NCI-H1105 treated with DMSO at 0.1 percent for 48 hours (cell line): ENCODE results near the gene SCP2.

ENCODE experiments used
- DNase-seq: peaks from one replicate; lab custom pipeline; 2025; lab: John Stamatoyannopoulos, UW

The SCP2 gene

DNA sequence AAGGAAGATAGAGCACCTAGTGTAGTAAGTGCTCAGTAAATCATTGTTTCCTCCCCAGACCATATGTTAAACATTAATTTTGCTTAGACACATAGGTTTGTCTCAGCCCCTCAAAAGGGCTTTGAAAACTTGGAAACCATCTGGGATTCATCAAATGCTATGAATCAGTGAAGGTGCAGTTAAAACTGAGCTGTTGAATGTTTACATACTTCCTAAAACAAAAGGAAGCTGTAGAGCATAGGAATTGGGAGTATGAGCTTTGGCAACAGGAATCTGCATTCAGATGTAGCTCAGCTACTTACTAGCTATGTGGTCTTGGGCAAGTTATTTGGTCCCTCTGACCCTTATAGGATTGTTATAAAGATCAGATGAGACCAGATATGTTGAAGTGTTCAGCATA is 116.2 kb downstream of the SCP2 start:
- DNase-seq, result no peak

DNA sequence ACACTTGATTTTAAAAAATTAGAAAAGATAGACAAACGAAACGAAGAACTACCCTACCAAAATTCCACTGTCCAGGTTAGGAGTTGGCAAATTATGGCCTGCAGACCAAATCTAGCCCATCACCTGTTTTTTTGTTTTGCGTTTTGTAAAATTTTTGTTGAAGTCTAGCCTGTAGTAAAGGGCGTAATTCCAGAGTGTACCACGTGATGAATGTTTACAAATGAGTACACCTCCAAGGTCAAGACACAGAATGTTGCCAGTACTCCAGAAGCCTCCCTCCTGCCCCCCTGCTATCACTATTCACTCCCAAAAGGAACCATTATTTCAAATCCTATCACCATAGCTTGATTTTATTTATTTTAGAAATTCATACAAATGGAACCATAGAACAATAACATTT is 117.8 kb downstream of the SCP2 start:
- DNase-seq, result no peak

DNA sequence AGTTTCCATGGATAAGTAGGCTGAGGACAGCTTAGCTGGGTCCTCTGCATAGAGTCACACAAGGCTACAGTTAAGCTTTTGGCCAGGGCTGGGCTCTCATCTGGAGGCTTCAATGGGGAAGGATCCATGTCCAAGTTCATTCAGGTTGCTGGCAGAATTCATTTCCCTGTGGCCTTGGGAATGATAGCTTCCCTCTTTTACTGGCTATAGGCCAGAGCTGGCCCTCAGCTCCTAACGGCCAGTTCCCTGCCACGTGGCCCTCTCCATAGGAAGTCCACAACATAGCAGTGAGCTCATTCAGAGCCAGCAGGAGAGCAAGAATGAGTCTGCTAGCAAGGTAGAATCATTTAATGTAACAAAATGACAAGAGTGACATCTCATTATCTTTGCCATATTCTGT is 119.9 kb downstream of the SCP2 start:
- DNase-seq, result no peak

DNA sequence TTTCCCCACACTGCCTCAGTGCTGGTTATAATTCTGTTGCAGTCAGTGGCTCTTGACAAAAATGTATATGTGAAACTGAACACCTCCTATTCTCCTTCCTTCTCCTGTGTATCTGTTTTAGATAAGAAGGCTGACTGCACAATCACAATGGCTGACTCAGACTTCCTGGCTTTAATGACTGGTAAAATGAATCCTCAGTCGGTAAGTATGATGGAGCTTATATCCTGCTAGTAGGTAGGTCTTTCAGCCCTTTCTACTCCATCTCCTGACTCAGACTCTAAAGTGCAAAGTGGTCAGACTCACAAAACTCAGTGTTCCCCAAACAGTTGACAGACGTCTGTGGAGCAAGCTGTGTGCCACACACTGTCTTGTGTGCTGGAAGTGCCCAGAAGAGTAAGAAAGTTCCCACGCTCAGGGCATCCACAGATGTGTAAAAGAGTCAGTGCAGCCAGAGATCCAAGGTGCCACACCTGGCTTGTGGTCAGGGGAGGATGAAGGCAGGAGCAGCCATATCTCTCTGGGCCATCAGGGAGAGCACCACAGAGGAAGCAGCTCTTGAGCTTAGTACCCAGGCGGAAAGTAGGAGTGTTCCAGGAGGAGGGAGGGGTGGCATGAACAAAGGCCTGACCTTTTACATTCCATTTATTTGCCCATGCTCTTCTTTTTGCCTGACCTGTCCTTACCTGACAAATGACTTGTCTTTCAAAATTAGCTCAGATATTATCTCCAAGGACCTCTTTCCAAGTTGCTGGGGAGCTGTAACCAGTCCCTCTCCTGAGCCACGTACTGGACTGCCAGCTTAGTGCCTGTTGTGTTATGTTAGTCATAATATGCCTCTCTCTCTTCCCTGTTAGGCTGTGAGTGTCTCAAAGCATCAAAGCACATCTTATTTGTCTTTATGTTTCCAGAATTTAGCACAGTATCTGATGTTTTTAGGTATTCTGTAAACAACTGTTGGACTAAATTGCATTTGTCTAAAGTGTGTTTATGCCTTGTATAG is 121.0 kb downstream of the SCP2 start:
- no peak for DNase-seq

DNA sequence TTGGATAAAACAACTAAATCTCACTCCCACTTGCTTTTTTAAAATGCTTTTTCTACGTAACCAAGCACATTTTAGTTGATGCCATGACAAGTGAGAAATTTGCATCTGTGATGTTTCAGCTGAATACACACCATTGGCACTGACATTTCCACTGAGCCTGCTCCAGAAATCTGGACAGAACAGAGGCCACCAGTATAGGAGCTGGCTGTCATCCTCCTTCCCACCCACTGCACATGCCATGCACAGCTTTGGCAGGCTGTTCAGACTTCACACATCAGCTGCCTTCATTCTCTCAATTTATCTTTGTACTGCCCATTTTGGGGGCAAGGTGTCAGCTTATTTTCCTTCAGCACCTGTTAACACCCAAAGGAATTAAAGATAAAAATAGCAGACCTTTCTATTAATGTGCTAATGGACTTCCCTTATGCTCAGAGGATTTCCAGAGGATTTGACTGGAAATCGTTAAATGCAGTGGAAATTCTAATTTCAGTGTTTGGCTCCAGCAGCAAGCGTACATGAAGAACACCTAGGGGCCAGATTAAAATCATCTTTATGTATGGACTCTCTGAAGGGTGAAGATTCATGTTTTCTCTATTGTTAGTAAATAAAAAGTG is 122.0 kb downstream of the SCP2 start:
- no peak for DNase-seq

DNA sequence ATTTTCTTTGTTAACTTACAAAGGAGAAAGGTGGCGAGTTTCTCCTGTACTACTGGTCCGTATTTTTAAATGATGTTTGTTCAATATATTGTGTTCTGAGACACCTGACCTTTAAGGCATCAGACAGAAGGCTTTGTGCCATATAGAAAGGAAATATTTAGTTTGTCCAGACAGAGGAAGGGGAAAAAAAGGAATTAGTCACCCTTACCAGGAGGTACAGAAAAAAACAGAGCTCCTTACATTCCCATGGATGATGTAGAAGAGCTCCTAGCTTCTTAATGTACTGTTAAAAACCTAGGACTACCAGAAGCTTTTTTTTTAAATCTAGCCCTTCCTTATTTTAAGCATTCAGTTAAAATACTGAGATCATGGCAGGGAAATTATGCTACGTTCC is 122.5 kb downstream of the SCP2 start:
- DNase-seq, result no peak

DNA sequence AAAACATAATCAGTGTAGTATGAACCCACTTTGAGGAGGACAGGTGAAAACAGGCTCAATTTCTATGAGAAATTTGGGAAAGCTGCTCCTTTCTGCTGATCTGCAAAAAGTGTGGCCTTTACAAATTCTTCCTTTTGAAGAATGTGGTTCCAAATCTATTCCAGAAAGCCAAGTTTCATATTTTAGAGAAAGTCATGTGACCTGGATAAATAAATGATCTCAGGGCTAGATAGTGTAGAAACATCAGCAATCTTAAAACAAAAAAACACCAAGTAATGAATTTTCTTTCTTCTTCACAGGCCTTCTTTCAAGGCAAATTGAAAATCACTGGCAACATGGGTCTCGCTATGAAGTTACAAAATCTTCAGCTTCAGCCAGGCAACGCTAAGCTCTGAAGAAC is 123.2 kb downstream of the SCP2 start:
- DNase-seq, result no peak

DNA sequence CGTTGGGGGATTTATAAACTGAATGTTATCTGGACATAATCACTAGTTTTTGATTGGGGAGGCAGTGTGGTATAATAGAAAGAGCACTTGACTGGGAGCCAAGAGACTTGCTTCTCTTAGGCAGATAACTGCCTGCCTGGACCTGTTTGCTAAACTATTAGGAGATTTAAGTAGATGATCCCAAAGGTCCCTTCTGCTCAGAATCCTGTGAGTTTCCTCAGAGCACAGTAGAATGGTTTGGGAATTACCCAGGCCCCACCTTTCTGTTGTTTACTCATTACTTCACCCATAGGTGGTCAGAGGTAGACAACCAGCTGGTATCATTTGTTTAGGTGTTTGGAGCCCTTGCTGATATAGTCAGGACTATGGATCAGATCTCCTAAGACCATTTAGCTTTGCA is 124.6 kb downstream of the SCP2 start:
- DNase-seq, result peak; percentile 82

DNA sequence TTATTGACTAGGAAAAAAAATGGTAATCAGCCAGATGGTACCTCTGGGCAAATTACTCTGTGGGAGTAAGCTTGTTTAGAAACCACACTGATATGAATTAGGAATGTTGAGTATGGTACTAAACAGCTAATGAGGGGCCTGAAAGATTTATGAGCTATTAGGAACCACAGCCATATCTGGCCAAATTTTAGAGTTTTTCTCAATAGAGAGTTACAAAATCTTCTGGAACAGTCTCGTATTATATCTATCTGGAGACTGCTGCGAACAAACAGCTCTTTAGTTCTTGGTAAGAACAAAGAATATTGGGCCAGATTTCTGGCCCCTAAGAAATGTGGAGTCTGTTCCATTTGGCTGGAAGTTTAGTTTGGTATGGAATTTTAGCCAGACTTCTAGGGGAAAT is 130.1 kb downstream of the SCP2 start:
- peak; percentile 42 for DNase-seq

DNA sequence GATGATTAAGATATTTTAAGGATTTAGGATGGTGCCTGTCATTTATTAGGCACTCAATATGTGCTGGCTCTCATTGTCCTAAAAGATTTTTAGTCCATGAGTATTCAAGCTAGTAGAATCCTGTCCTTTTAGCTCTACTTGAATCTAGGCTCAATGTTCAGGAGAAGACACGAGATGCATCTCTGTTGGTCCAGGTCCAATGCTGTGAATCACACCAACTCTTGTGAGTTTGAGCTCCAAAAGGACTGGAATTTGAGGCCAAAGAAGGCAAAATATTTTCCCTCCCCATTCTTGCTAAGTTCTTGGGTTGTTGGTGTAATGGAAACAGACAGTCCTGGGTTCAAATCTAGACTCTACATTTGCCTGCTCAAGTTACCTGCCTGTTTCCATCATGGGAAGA is 133.5 kb downstream of the SCP2 start:
- DNase-seq, result no peak

DNA sequence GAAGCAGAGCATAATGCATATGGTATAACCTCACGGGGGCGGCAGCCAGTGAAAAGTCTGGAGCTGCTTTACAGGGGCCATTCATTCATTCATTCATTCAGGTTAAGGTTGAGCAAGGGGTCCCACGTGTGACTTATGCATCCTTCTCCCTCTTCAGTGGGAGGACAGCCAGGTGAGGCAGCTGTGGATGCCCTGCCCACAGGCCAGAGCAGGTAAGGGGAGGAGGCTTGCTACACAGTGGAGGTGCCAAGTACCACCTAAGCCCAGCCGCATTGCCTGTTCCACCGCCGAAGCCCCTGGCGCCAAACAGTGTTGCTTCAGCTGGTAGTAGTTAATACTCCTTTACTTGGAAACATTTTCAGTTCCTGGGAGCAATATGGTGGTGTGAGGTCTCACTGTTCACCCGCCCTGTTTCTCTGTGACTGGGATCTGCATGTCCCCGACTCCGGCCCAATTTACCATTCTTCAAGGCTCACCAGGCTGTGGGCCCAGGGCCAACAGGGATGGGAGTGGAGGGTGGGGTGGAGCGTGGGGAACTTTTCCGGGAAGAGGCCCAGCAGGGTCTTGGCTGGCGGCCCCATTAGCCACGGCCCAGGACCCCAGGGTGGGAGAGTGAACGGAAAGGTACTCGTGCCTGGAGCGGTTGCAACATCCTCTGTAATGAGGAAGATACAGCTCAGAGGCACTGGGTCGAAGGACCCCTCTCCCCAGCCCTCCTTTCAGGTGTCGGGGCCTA is 134.2 kb downstream of the SCP2 start:
- DNase-seq, result no peak

DNA sequence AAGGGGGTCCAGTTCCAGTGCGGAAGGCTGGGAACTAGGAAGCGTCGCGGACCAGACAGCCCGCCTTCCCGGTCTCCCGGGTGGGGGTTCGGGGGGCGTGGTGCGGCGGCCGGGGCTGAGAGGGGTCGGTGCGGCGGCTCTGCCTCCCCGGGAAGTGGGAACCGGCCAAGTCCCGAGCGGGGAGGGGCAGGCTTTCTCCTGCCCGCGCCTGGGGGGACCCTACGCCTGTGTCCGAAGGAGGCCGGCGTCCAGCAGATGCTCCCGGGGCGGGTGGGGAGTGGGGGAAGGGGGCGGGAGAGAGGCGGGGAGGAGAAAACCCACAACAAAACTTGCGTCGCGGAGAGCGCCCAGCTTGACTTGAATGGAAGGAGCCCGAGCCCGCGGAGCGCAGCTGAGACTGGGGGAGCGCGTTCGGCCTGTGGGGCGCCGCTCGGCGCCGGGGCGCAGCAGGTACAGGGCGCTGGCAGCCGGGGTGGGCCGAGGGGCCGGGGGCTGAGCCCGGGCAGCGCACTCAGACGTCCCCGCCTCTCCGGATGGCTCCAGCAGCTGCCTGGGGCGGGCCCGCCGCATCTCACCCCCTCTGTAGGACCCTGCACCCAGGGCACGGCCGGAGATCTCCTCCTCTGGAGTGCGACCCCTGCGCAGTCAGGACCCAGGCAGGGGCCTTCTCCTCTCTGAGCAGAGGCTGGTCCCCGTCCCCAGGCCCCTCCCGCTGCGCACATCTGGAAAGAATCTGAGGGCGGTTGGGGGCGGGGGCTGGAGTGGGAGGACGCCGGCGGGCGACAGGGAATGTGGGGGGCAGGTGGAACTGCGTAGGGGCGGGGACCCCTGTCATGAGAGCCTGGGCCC is 135.0 kb downstream of the SCP2 start, which contains the start of gene PODN:
TSS of gene PODN (plus strand) at position 355 of the 849 bp plus-strand sequence. CDS start 7,643 bp downstream, outside the sequence.
- DNase-seq, result no peak

DNA sequence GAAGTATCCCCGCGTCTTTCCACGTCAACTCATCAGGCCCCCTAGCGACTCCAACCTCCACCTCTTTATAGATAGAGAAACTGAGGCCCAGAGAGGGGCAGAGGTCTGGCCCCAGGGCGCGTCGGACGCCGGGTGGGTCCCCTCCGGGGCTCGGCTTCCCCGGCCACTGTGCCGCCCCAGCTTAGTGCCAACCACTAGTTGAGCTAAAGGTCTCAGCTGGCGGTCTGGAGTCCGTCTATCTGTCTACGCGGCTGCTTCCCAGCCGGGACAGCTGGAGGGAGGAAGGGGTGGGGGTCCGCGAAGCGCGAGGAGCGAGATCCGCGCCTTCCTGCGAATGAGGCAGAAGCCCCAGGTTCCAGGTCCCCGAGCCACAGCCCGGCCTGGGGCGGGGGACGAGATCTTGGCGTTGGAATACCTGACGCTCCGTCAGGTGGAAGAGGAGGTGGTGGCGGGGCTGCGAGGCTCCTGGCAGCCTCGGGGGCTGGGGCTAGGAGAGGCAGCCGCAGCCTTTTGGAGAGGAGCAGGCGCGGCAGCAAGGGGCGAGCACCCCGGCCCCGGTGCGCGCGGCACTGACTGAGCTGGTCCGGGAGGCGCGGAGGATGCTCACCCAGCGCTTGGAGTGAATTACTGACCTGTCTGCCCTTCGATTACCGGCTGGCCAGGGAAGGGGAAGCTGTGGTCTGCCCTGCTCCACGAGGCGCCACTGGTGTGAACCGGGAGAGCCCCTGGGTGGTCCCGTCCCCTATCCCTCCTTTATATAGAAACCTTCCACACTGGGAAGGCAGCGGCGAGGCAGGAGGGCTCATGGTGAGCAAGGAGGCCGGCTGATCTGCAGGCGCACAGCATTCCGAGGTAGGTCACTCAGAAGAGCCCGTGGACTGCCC is 135.9 kb downstream of the SCP2 start:
- no peak for DNase-seq

DNA sequence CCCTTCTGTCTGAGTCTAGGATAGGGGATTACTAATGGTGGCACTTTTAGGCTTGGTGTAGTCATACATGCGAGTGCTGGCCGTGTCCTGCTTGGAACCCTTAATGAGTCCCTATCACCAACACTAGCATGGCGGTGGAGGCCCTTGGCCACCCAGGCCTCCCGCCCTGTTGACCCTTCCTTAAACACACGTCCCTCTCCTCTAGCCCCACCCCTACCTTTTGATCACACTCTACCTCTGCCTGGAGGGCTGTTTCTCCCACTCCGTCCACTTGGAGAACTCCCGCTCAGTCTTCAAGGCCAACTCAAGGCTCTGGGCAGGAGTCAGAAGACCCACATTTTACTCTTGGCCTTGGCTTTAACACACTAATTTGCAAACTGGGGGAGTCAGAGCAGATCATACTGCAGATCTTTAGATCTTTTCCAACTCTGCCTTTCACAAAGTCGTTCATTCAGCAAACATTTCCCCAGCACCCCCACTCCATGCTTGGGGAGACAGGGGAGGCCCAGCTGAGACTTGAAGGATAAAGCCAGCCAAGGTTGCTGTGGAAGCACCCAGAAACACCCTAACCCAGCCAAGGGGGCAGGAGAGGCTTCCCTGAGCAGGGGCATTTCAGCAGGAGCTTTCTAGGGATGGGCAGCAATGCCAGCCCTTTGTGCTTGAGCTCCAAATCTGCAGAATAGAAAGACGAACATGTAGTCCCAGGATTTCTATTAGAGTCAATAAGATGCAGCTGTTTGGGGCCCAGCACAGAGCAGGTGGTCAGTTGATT is 136.9 kb downstream of the SCP2 start:
- no peak for DNase-seq

DNA sequence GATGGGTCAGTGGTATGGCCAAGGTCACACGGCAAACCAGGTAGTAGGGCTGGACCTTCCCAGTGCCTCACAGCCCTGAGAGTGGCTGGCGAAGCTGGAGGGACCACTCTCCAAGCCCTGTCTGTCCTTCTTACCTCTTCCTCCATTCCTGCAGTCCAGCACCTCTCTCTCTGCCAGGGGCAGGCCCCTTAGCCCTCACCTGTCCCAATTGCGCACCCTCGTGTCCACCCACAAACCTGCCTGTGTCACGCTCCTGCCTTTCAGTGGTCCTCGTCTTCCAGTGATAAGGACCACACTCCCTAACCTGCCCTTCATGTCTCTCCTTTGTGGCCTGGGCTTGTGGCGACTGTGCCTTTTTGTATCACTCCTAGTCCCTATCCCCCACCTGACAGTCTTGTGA is 138.3 kb downstream of the SCP2 start:
- DNase-seq, result no peak

DNA sequence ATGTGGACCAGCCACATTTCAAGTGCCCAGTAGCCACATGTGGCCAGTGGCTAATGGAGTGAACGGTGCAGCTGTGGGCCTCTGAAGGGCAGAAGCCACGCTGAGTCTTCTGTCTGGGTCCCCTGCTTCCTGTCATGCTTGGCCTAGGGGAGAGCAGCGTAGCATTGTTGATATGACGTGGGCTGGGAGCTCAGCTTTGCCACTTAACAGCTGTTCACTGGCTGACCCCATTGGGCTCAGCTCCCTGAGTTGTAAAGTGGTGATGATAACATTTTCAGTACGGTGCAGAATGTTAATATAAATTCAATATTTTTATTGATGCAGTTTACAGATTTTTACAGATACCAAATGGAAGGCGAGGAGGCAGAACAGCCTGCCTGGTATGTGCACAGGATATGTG is 139.4 kb downstream of the SCP2 start:
- DNase-seq, result no peak

DNA sequence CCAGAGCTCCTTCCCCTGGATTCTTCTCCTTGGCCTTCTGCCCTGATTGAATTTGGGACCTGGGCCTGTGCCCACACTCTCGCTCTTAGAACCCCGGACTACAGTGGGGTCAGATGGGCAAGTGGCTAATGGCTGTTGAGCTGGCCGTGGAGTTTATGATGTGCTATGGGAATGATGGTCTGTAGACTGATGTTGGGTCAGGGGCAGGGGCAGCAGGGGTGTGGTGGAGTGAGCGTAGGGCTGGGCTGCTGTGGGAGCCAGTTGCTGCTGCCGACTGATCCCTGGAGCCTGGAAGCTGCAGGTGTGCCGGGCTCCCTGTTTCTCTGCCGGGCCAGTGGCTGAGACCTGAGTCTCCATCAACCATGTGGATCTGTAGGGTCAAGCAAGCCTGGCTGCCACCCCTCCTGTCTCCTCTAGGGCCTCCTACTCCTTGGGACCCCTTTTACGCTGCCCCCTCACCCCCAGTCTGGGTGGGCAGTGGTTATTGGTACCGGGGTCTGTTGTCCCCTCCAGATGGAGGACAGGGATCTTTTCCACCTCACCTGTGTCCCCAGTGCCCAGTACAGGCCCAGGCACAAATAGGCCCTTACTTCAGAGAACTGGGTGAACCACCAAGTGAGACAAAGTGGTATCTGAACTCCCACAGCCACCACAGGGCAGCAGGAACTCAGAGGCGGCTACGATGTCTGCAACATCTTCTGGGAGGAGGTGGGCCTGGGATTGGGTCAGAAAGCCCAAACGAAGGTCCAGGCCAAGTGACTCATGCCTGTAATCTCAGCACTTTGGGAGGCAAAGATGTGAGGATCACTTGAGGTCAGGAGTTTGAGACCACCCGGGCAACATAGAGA is 140.0 kb downstream of the SCP2 start:
- no peak for DNase-seq

DNA sequence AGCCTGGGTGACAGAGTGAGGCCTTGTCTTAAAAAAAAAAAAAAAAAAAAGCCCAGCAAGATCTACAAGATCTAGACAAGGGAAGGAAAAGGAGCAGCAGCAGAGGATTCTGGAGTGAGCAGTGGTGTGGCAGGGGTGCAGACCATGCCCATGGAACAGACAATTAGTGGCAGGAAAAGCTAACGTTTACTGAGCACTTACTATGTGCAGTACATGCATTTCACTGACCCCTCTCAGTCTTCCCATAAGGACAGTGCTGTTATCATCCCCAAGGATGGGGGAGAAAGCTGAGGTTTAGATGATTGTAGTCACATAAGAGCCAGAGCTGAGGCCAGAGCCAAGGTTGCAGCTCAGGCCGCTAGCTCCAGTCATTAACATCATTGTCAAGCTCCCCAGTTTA is 140.8 kb downstream of the SCP2 start:
- DNase-seq, result no peak
